GM23338 (cell line): ENCODE measurements around the gene PDE4C. TPM values are rescaled to one million over a fixed set of nuclear protein-coding genes. Genes with fewer than 3 reads are reported as not detected.

ENCODE experiments used
- ATAC-seq: fragments of 200-7000 bp; cut with Tn5 transposase; 3 replicates; pipeline ENCODE4 v1.9.1; 2020
- DNase-seq: peaks from one replicate; pipeline ENCODE4 v3.0.0-alpha.2; 2015; ENCODE audit warnings: low spot score
- H2AFZ ChIP-seq: fragments of 200-600 bp; sonication (generic); 2 replicates; pipeline ENCODE4 v1.8.0; 2016; ENCODE audit warnings: antibody characterized with exemption, mild to moderate bottlenecking, moderate library complexity
- H3F3A ChIP-seq: fragments of 200-600 bp; sonication (generic); replicated peaks from 2 replicates; pipeline ENCODE4 v1.8.0; 2017; ENCODE audit warnings: antibody characterized with exemption, mixed run types, low read depth
- H3K27ac ChIP-seq: fragments of 200-600 bp; sonication (generic); 2 replicates; pipeline ENCODE4 v1.6.1; 2016; ENCODE audit warnings: low read depth
- H3K27me3 ChIP-seq: fragments of 200-600 bp; sonication (generic); 2 replicates; pipeline ENCODE4 v1.8.0; 2016; ENCODE audit warnings: mild to moderate bottlenecking, mixed run types, moderate library complexity; ENCODE audit not compliant: insufficient read depth
- H3K36me3 ChIP-seq: fragments of 200-600 bp; sonication (generic); 2 replicates; pipeline ENCODE4 v1.8.0; 2016; ENCODE audit warnings: mild to moderate bottlenecking; ENCODE audit not compliant: insufficient read depth
- H3K4me1 ChIP-seq: fragments of 200-600 bp; sonication (generic); 2 replicates; pipeline ENCODE4 v1.8.0; 2016; ENCODE audit warnings: mild to moderate bottlenecking, moderate library complexity; ENCODE audit not compliant: insufficient read depth
- H3K4me2 ChIP-seq: fragments of 200-600 bp; sonication (generic); 2 replicates; pipeline ENCODE4 v1.7.1; 2017; ENCODE audit warnings: mixed run types
- H3K4me3 ChIP-seq: fragments of 200-600 bp; sonication (generic); 2 replicates; pipeline ENCODE4 v1.6.1; 2016; ENCODE audit warnings: mixed run types
- H3K79me2 ChIP-seq: fragments of 200-600 bp; sonication (generic); replicated peaks from 2 replicates; pipeline ENCODE4 v1.8.0; 2017; ENCODE audit warnings: mild to moderate bottlenecking; ENCODE audit not compliant: insufficient read depth
- H3K9me2 ChIP-seq: fragments of 200-600 bp; sonication (generic); 2 replicates; pipeline ENCODE4 v1.8.0; 2017; ENCODE audit not compliant: insufficient read depth
- H4K20me1 ChIP-seq: fragments of 200-600 bp; sonication (generic); replicated peaks from 2 replicates; pipeline ENCODE4 v1.8.0; 2017; ENCODE audit warnings: mild to moderate bottlenecking; ENCODE audit not compliant: insufficient read depth
- H3K27ac Mint-ChIP-seq: 2 replicates; pipeline ENCODE4 v1.8.0; 2020; ENCODE audit warnings: inconsistent platforms, mild to moderate bottlenecking, moderate library complexity, mixed read lengths
- H3K27me3 Mint-ChIP-seq: 3 replicates; pipeline ENCODE4 v1.8.0; 2022; ENCODE audit warnings: low read depth, mild to moderate bottlenecking, moderate library complexity, mixed read lengths, inconsistent platforms; ENCODE audit not compliant: insufficient read depth, poor library complexity
- H3K36me3 Mint-ChIP-seq: 3 replicates; pipeline ENCODE4 v1.8.0; 2021; ENCODE audit warnings: low read depth, mild to moderate bottlenecking, inconsistent platforms, moderate library complexity, mixed read lengths
- H3K4me1 Mint-ChIP-seq: 3 replicates; pipeline ENCODE4 v1.8.0; 2020; ENCODE audit warnings: mild to moderate bottlenecking, inconsistent platforms, mixed read lengths
- H3K4me3 Mint-ChIP-seq: 3 replicates; pipeline ENCODE4 v1.8.0; 2021; ENCODE audit warnings: moderate library complexity, mild to moderate bottlenecking, inconsistent platforms, mixed read lengths
- H3K9me3 Mint-ChIP-seq: 3 replicates; pipeline ENCODE4 v1.8.0; 2020; ENCODE audit warnings: moderate library complexity, mild to moderate bottlenecking, inconsistent platforms, mixed read lengths
- CREB1 ChIP-seq: fragments of 250-450 bp; sonication (Bioruptor Pico); IDR thresholded peaks from 2 replicates; pipeline ENCODE4 v1.5.0; 2020; ENCODE audit warnings: low read depth, mild to moderate bottlenecking, moderate library complexity
- JUNB ChIP-seq: IDR thresholded peaks from one replicate; pipeline ENCODE4 v1.6.1; 2016; ENCODE audit warnings: antibody characterized with exemption; ENCODE audit not compliant: unreplicated experiment
- POLR2AphosphoS5 ChIP-seq: IDR thresholded peaks from 2 replicates; pipeline ENCODE4 v1.6.1; 2016; ENCODE audit warnings: antibody characterized with exemption, low read depth
- STAT1 ChIP-seq: IDR thresholded peaks from one replicate; pipeline ENCODE4 v1.6.1; 2016; ENCODE audit warnings: antibody characterized with exemption; ENCODE audit not compliant: unreplicated experiment
- polyA plus RNA-seq: library from polyadenylated mRNA; unstranded; fragments of >200 nt; fragmentation: Nextera tagmentation; extraction: Ambion mirVana; gene quantifications from 2 replicates; pipeline ENCODE4 v1.2.1, GENCODE V29; 2016
- total RNA-seq: library from RNA; depleted of rRNA; stranded (reverse); fragments of >200 nt; shearing (Covaris generic); gene quantifications from 2 replicates; pipeline ENCODE4 v1.2.3, GENCODE V29; 2014
- TF ChIP-seq, protein P1 (sequence below): fragments of 250-450 bp; sonication (Bioruptor Pico); IDR thresholded peaks from 2 replicates; pipeline ENCODE4 v1.5.0; 2020; ENCODE audit warnings: mild to moderate bottlenecking, moderate library complexity
- TF ChIP-seq, protein P2 (sequence below), 2 experiments: fragments of 200-600 bp in 1 of 2; sonication (generic) in 1 of 2; conservative IDR thresholded peaks; 2 replicates each; pipeline versions ENCODE4 v1.5.1 to v1.6.1; 2016 to 2017; ENCODE audit warnings: antibody characterized with exemption in 2 of 2, low read depth in 2 of 2, mild to moderate bottlenecking in 2 of 2, moderate library complexity in 1 of 2

PDE4C gene
- total and polyA plus RNA-seq, 2 experiments from 2014 or later: 1.6 to 3.6 TPM

DNA sequence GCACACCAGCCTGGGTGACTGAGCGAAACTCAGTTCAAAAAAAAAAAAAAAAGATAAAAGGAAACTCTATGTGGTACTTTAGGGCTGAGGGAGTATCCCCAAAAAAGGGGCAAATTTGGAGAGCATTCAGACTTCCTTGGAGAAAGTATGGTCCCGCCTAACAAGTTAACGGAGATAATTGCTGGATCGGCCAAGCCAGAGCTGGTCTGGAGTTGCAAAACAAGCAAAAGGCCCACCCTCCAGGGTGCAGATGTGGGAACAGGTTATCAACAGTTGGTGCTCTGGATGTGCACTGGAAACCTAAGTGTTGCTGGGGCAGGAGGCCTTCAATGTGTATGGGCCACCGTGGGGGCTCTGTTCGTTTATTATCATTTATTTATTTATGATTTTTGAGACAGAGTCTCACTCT is 45.2 kb upstream of the PDE4C start (continued):
- TF ChIP-seq, protein P1, sequence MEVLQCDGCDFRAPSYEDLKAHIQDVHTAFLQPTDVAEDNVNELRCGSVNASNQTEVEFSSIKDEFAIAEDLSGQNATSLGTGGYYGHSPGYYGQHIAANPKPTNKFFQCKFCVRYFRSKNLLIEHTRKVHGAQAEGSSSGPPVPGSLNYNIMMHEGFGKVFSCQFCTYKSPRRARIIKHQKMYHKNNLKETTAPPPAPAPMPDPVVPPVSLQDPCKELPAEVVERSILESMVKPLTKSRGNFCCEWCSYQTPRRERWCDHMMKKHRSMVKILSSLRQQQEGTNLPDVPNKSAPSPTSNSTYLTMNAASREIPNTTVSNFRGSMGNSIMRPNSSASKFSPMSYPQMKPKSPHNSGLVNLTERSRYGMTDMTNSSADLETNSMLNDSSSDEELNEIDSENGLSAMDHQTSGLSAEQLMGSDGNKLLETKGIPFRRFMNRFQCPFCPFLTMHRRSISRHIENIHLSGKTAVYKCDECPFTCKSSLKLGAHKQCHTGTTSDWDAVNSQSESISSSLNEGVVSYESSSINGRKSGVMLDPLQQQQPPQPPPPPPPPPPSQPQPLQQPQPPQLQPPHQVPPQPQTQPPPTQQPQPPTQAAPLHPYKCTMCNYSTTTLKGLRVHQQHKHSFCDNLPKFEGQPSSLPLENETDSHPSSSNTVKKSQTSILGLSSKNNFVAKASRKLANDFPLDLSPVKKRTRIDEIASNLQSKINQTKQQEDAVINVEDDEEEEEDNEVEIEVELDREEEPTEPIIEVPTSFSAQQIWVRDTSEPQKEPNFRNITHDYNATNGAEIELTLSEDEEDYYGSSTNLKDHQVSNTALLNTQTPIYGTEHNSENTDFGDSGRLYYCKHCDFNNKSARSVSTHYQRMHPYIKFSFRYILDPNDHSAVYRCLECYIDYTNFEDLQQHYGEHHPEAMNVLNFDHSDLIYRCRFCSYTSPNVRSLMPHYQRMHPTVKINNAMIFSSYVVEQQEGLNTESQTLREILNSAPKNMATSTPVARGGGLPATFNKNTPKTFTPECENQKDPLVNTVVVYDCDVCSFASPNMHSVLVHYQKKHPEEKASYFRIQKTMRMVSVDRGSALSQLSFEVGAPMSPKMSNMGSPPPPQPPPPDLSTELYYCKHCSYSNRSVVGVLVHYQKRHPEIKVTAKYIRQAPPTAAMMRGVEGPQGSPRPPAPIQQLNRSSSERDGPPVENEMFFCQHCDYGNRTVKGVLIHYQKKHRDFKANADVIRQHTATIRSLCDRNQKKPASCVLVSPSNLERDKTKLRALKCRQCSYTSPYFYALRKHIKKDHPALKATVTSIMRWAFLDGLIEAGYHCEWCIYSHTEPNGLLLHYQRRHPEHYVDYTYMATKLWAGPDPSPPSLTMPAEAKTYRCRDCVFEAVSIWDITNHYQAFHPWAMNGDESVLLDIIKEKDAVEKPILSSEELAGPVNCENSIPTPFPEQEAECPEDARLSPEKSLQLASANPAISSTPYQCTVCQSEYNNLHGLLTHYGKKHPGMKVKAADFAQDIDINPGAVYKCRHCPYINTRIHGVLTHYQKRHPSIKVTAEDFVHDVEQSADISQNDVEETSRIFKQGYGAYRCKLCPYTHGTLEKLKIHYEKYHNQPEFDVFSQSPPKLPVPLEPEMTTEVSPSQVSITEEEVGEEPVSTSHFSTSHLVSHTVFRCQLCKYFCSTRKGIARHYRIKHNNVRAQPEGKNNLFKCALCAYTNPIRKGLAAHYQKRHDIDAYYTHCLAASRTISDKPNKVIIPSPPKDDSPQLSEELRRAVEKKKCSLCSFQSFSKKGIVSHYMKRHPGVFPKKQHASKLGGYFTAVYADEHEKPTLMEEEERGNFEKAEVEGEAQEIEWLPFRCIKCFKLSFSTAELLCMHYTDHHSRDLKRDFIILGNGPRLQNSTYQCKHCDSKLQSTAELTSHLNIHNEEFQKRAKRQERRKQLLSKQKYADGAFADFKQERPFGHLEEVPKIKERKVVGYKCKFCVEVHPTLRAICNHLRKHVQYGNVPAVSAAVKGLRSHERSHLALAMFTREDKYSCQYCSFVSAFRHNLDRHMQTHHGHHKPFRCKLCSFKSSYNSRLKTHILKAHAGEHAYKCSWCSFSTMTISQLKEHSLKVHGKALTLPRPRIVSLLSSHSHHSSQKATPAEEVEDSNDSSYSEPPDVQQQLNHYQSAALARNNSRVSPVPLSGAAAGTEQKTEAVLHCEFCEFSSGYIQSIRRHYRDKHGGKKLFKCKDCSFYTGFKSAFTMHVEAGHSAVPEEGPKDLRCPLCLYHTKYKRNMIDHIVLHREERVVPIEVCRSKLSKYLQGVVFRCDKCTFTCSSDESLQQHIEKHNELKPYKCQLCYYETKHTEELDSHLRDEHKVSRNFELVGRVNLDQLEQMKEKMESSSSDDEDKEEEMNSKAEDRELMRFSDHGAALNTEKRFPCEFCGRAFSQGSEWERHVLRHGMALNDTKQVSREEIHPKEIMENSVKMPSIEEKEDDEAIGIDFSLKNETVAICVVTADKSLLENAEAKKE: no peak
- TF ChIP-seq STAT1 (no peak), CREB1 (CRISPR knock-in tag) (no peak)

DNA sequence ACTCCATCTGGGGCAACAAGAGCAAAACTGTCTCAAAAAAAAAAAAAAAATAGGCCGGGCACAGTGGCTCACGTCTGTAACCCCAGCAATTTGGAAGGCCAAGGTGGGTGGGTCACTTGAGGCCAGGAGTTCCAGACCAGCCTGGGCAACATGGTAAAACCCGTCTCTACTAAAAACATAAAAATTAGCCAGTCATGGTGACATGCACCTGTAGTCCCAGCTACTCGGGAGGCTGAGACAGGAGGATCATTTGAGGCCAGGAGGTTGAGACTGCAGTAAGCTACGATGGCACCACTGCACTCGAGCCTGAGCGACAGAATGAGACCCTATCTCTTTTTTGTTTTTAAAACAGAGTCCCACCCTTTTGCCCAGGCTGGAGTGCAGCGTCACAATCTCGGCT is 44.1 kb upstream of the PDE4C start:
- peaks cover 3% of the 10 kb centered on the region; the same call in 1 of the 2 replicates for H3K4me1 ChIP-seq
- H3K27ac ChIP-seq: no peak overlapping the region
- no peak for ATAC-seq
- no peaks in the 10 kb centered on the region; the same call in 1 of the 2 replicates for H3K9me2 ChIP-seq
- H3K27me3 ChIP-seq: no peaks in the 10 kb centered on the region
- no peaks in the 10 kb centered on the region for H3K79me2 ChIP-seq
- Mint-ChIP-seq H3K9me3 (no peaks in the 10 kb centered on the region), H3K4me1 (peaks cover 5% of the 10 kb centered on the region; the same call in 2 of the 3 replicates), H3K27me3 (peaks cover 13% of the 10 kb centered on the region), H3K4me3 (no peak overlapping the region), H3K27ac (no peak overlapping the region), H3K36me3 (0 out of 3 replicates have a peak, but pooled peaks cover 5% of the 10 kb centered on the region)
- H3K36me3 ChIP-seq: no peaks in the 10 kb centered on the region
- TF ChIP-seq JUNB: no peak
- TF ChIP-seq, protein P2, sequence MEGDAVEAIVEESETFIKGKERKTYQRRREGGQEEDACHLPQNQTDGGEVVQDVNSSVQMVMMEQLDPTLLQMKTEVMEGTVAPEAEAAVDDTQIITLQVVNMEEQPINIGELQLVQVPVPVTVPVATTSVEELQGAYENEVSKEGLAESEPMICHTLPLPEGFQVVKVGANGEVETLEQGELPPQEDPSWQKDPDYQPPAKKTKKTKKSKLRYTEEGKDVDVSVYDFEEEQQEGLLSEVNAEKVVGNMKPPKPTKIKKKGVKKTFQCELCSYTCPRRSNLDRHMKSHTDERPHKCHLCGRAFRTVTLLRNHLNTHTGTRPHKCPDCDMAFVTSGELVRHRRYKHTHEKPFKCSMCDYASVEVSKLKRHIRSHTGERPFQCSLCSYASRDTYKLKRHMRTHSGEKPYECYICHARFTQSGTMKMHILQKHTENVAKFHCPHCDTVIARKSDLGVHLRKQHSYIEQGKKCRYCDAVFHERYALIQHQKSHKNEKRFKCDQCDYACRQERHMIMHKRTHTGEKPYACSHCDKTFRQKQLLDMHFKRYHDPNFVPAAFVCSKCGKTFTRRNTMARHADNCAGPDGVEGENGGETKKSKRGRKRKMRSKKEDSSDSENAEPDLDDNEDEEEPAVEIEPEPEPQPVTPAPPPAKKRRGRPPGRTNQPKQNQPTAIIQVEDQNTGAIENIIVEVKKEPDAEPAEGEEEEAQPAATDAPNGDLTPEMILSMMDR (conservative IDR thresholded peaks at IDR 0.05; ENCODE audit: low read depth in 2 of 2): no peak
- TF ChIP-seq CREB1 (CRISPR knock-in tag): no peak
- TF ChIP-seq POLR2AphosphoS5: no peak
- H2AFZ ChIP-seq: no peak overlapping the region
- no peak for DNase-seq
- peaks cover 4% of the 10 kb centered on the region; the same call in 1 of the 2 replicates for H3F3A ChIP-seq
- no peak overlapping the region for H3K4me2 ChIP-seq
- no peaks in the 10 kb centered on the region for H4K20me1 ChIP-seq
- H3K4me3 ChIP-seq: no peak overlapping the region
